Kidney (tissue), 14 donors: ENCODE measurements around the gene HCRT. TPM values are rescaled to one million over a fixed set of nuclear protein-coding genes. Genes with fewer than 3 reads are reported as not detected.
A peak's percentile ranks its signal among the peaks of the same experiment; 100 is the strongest.

Experiments
- DNase-seq, 5 donors: peaks; one replicate each; pipeline ENCODE4 v3.0.0-alpha.2; 2013 to 2020
- FAIRE-seq: peaks from 2 replicates; lab custom pipeline; 2012; peaks lifted over from hg19 to GRCh38; lab: Jason Lieb, UNC
- H3K27ac ChIP-seq, 2 donors: one replicate each; pipeline ENCODE4 v1.7.0; 2013; ENCODE audit warnings: low read depth in 2 of 2, low read length in 2 of 2, inconsistent platforms in 1 of 2
- H3K27me3 ChIP-seq: one replicate; pipeline ENCODE4 v1.7.1; 2013; ENCODE audit warnings: low read length, inconsistent platforms; ENCODE audit not compliant: control insufficient read depth, insufficient read depth
- H3K36me3 ChIP-seq, 3 donors: one replicate each; pipeline versions ENCODE4 v1.7.0 to v1.7.1; 2013; ENCODE audit warnings: low read length in 3 of 3, control low read depth in 1 of 3, inconsistent platforms in 1 of 3; ENCODE audit not compliant: insufficient read depth in 3 of 3, control insufficient read depth in 2 of 3
- H3K4me1 ChIP-seq, 3 donors: one replicate each; pipeline versions ENCODE4 v1.7.0 to v1.7.1; 2013; ENCODE audit warnings: low read length in 3 of 3, inconsistent platforms in 1 of 3, low read depth in 1 of 3; ENCODE audit not compliant: control insufficient read depth in 2 of 3, insufficient read depth in 2 of 3
- H3K4me3 ChIP-seq, 3 donors: one replicate each; pipeline versions ENCODE4 v1.7.0 to v1.8.1; 2013; ENCODE audit warnings: low read length in 3 of 3, control low read depth in 1 of 3, inconsistent platforms in 1 of 3
- H3K9ac ChIP-seq, 3 donors: one replicate each; pipeline versions ENCODE4 v1.7.0 to v1.7.1; 2013; ENCODE audit warnings: low read length in 3 of 3, control low read depth in 1 of 3, inconsistent platforms in 1 of 3
- H3K9me3 ChIP-seq, 3 donors: one replicate each; pipeline versions ENCODE4 v1.7.0 to v1.7.1; 2013; ENCODE audit warnings: low read length in 3 of 3, control low read depth in 1 of 3, inconsistent platforms in 1 of 3; ENCODE audit not compliant: control insufficient read depth in 2 of 3, insufficient read depth in 1 of 3
- CTCF ChIP-seq: IDR thresholded peaks from 3 replicates; pipeline ENCODE4 v1.5.1; 2012; ENCODE audit warnings: mild to moderate bottlenecking, moderate library complexity, borderline replicate concordance; ENCODE audit not compliant: insufficient read depth; ENCODE audit errors: extremely low read depth
- intact Hi-C: fragments of 100-400 bp; cut with DNase I; formaldehyde crosslinking; loops from one replicate; pipeline ENCODE4 v1.11.1; 2022
- polyA plus RNA-seq: library from polyadenylated mRNA; stranded (reverse); fragments of 350-450 nt; fragmentation: Illumina TruSeq; extraction: RNeasy Lipid Tissue Mini Kit (QIAGEN cat#74804); gene quantifications from one replicate; pipeline ENCODE4 v1.2.3, GENCODE V29; 2014; ENCODE audit warnings: low read depth, low replicate concordance; ENCODE audit not compliant: insufficient read depth
- total RNA-seq: library from RNA; stranded (reverse); fragmentation: NEBNext Ultra II Directional; extraction: Animal tissue kit (Norgen Biotek cat#: 25700); gene quantifications from one replicate; pipeline ENCODE4 v1.2.1, GENCODE V29; 2021
- donor health status: control.
- donor health status: control.
- donor health status: control.
- donor health status: control.
- donor health status: control.
- donor health status: DM: yes; HTN: yes; CAD: no.
- donor health status: Normal renal cell carcinoma (clear cell type).

The HCRT gene
- total and polyA plus RNA-seq, 2 donors from 2014 or later, result not detected

GRCh38 chr17:42163113-42163512 lies 22.1 kb downstream of the HCRT start:
- TF ChIP-seq CTCF, result peak; percentile 24
- Histone ChIP-seq H3K9me3 (no peaks in the 10 kb centered on the region), H3K36me3 (no peaks in the 10 kb centered on the region), H3K4me3 (no peak overlapping the region), H3K27ac (no peak overlapping the region), H3K4me1 (no peaks in the 10 kb centered on the region), H3K27me3 (no peaks in the 10 kb centered on the region), H3K9ac (no peak overlapping the region)
- FAIRE-seq, result no peak
- no peak for DNase-seq
- intact Hi-C loops, result no loop called here

GRCh38 chr17:42160531-42160910 lies 24.7 kb downstream of the HCRT start:
- intact Hi-C loops, result no loop called here
- no peaks in the 10 kb centered on the region for H3K9me3 ChIP-seq
- H3K9ac ChIP-seq, result no peak overlapping the region
- H3K4me3 ChIP-seq, result no peak overlapping the region
- DNase-seq (no peak), FAIRE-seq (no peak)
- no peak for TF ChIP-seq CTCF
- H3K27ac ChIP-seq, result no peak overlapping the region
- H3K36me3 ChIP-seq, result no peaks in the 10 kb centered on the region
- no peaks in the 10 kb centered on the region for H3K27me3 ChIP-seq
- peaks cover 0 to 3% (median 0%) of the 10 kb centered on the region in 3 donors for H3K4me1 ChIP-seq

GRCh38 chr17:42159796-42160530 lies 25.3 kb downstream of the HCRT start:
- no peak for TF ChIP-seq CTCF
- intact Hi-C loops, result no loop called here
- no peaks in the 10 kb centered on the region for H3K27me3 ChIP-seq
- no peak overlapping the region for H3K4me3 ChIP-seq
- no peaks in the 10 kb centered on the region for H3K9me3 ChIP-seq
- H3K4me1 ChIP-seq, result peaks cover 0 to 4% (median 0%) of the 10 kb centered on the region in 3 donors
- H3K36me3 ChIP-seq, result no peaks in the 10 kb centered on the region
- H3K27ac ChIP-seq, result no peak overlapping the region
- H3K9ac ChIP-seq, result no peak overlapping the region
- DNase-seq (no peak), FAIRE-seq (no peak)
